PFSK-1 (cell line): Measurements from ENCODE around the gene RGS12.

Experiments
- POLR2AphosphoS5 ChIP-seq: IDR thresholded peaks from 2 replicates; pipeline ENCODE4 v1.6.1; 2012; ENCODE audit warnings: low read depth, mild to moderate bottlenecking, control low read depth, low read length, moderate library complexity
- REST ChIP-seq, 2 experiments: IDR thresholded peaks; 2 replicates each; pipeline versions ENCODE4 v1.6.1 to v1.8.0; 2011 to 2012; ENCODE audit warnings: low read depth in 2 of 2, low read length in 2 of 2, control low read depth in 1 of 2, inconsistent platforms in 1 of 2, mild to moderate bottlenecking in 1 of 2, moderate library complexity in 1 of 2; ENCODE audit not compliant: insufficient read depth in 1 of 2
- SIN3A ChIP-seq: IDR thresholded peaks from 2 replicates; pipeline ENCODE4 v1.6.1; 2012; ENCODE audit warnings: mild to moderate bottlenecking, low read length, moderate library complexity, borderline replicate concordance; ENCODE audit not compliant: insufficient read depth

- TF ChIP-seq SIN3A: no peak
- no peak for TF ChIP-seq REST (IDR thresholded peaks at IDR 0.05; ENCODE audit: insufficient read depth in 1 of 2, low read depth in 2 of 2, low read length in 2 of 2)
- TF ChIP-seq POLR2AphosphoS5: no peak
Measured at GRCh38 chr4:3299122-3299975, 6.5 kb downstream of the RGS12 start.
